ENCODE data around the gene B4GALNT1. TPM values are rescaled to one million over a fixed set of nuclear protein-coding genes. Genes with fewer than 3 reads are reported as not detected.
"Not testable (repeated sequence)": the region's sequence is repeated elsewhere in the genome, so short reads cannot be mapped to it uniquely, and the experiment has no call there.

B4GALNT1 gene
- total RNA-seq = 1 to 10 TPM in 3 of 4 donors, under 1 TPM in 1; 0.88 to 7.9 (median 2.2) TPM

GRCh38 chr12:57632958-57633840, at the start of gene B4GALNT1:
TSS of gene B4GALNT1 (minus strand) at chr12:57633201. CDS start at chr12:57632132, 1,069 bp downstream.
- intact Hi-C loops (cut with DNase I) = no loop called here
- Histone ChIP-seq H3K27ac (no peak within 1 kb of the TSS), H3K4me1 (peaks cover 12 to 16% of the 10 kb centered on the region in 2 donors), H3K4me3 (replicated peaks in 1 of 3) (peak within 1 kb of the TSS in 2 of 3 donors; percentile 6 to 43), H3K36me3 (no peaks in the 10 kb centered on the region), H3K27me3 (peaks cover 11% of the 10 kb centered on the region), H3K9me3 (no peaks in the 10 kb centered on the region)
- peak; percentile 51 to 63 for DNase-seq
- WGBS, 2 donors = 5 to 8% methylated on average over 22 to 45 of the region's 58 CpGs
- peak; percentile 53 to 94 (median 84) for TF ChIP-seq CTCF (IDR thresholded peaks at IDR 0.05)
- no peak for TF ChIP-seq POLR2A (IDR thresholded peaks at IDR 0.05)

- no peaks in the 10 kb centered on the region for H3K9me3 ChIP-seq
- H3K27ac ChIP-seq = no peak overlapping the region
- intact Hi-C loops (cut with DNase I) = no loop called here
- TF ChIP-seq CTCF (IDR thresholded peaks at IDR 0.05) (no peak), POLR2A (IDR thresholded peaks at IDR 0.05) (no peak)
- H3K4me1 ChIP-seq = no peaks in the 10 kb centered on the region
- H3K36me3 ChIP-seq = no peaks in the 10 kb centered on the region
- DNase-seq = no peak
- H3K4me3 ChIP-seq (replicated peaks in 1 of 3) = no peak overlapping the region
- no peaks in the 10 kb centered on the region for H3K27me3 ChIP-seq
Measured at GRCh38 chr12:57679697-57680096, 46.7 kb upstream of the B4GALNT1 start.

- WGBS, 2 donors = 89 to 97% methylated on average over 9 of the region's 9 CpGs
- intact Hi-C loops (cut with DNase I); DNase-seq; H3K27me3 ChIP-seq; H3K9me3 ChIP-seq; H3K27ac ChIP-seq; H3K4me1 ChIP-seq; H3K4me3 ChIP-seq (replicated peaks in 1 of 3); H3K36me3 ChIP-seq: not testable (repeated sequence)
Measured at GRCh38 chr12:57677947-57678346, 44.9 kb upstream of the B4GALNT1 start.

- no peaks in the 10 kb centered on the region for H3K36me3 ChIP-seq
- H3K4me1 ChIP-seq = no peaks in the 10 kb centered on the region
- intact Hi-C loops (cut with DNase I) = no loop called here
- DNase-seq = no peak
- H3K9me3 ChIP-seq = no peaks in the 10 kb centered on the region
- no peak overlapping the region for H3K4me3 ChIP-seq (replicated peaks in 1 of 3)
- H3K27ac ChIP-seq = no peak overlapping the region
- TF ChIP-seq CTCF (IDR thresholded peaks at IDR 0.05) = no peak
- TF ChIP-seq POLR2A (IDR thresholded peaks at IDR 0.05) = no peak
- H3K27me3 ChIP-seq = no peaks in the 10 kb centered on the region
- WGBS, 2 donors = 88 to 91% methylated on average over 24 of the region's 29 CpGs
Measured at GRCh38 chr12:57674691-57675090, 41.7 kb upstream of the B4GALNT1 start.

GRCh38 chr12:57672801-57673200, 39.8 kb upstream of the B4GALNT1 start:
- H3K36me3 ChIP-seq = no peaks in the 10 kb centered on the region
- 73 to 86% methylated on average over 6 of the region's 6 CpGs for WGBS, 2 donors
- no peak overlapping the region for H3K27ac ChIP-seq
- TF ChIP-seq CTCF (IDR thresholded peaks at IDR 0.05) (no peak), POLR2A (IDR thresholded peaks at IDR 0.05) (no peak)
- H3K4me3 ChIP-seq (replicated peaks in 1 of 3) = no peak overlapping the region
- no peaks in the 10 kb centered on the region for H3K4me1 ChIP-seq
- H3K27me3 ChIP-seq = no peaks in the 10 kb centered on the region
- intact Hi-C loops (cut with DNase I) = no loop called here
- no peaks in the 10 kb centered on the region for H3K9me3 ChIP-seq
- DNase-seq = no peak

GRCh38 chr12:57671811-57672210, 38.8 kb upstream of the B4GALNT1 start:
- intact Hi-C loops (cut with DNase I); H3K27me3 ChIP-seq: not testable (repeated sequence)
- 82 to 93% methylated on average over 3 of the region's 3 CpGs for WGBS, 2 donors

GRCh38 chr12:57669691-57670090, 36.7 kb upstream of the B4GALNT1 start:
- DNase-seq; intact Hi-C loops (cut with DNase I); H3K4me3 ChIP-seq (replicated peaks in 1 of 3); H3K36me3 ChIP-seq; H3K9me3 ChIP-seq; H3K27ac ChIP-seq; H3K27me3 ChIP-seq; H3K4me1 ChIP-seq: not testable (repeated sequence)
- 86% methylated on average over 10 of the region's 10 CpGs for WGBS, 2 donors

More at GRCh38 chr12:57671811-57672210, 38.8 kb upstream of the B4GALNT1 start:
- H3K4me1 ChIP-seq; H3K4me3 ChIP-seq (replicated peaks in 1 of 3); DNase-seq; H3K36me3 ChIP-seq; H3K27ac ChIP-seq; H3K9me3 ChIP-seq: not testable (repeated sequence)

Measured in thyroid gland (tissue), 4 donors.